LoVo (cell line): ENCODE data around the gene ATF4.

Experiments
- DNase-seq: peaks from one replicate; pipeline ENCODE4 v3.0.0-alpha.2; 2016; ENCODE audit warnings: low spot score

ATF4 gene

DNA sequence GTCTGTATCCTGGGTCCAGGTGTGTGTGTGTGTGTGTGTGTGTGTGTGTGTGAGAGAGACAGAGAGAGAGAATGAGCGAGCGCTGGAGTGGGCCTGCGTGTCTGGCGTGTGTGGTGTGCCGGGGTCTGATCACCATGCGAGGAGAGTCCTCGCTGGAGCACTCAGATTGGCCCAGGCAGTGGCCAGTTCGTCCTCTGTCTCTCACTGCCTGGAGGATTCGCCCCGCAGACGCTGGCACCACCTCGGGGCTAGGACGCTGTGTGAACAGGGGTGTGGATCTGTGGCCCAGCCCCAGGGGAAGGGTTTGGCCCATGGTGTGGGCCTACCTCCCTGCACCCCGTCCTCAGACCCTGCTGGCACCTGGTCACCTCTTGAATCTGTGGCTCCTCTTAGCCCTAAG is 38.6 kb downstream of the ATF4 start:
- no peak for DNase-seq

DNA sequence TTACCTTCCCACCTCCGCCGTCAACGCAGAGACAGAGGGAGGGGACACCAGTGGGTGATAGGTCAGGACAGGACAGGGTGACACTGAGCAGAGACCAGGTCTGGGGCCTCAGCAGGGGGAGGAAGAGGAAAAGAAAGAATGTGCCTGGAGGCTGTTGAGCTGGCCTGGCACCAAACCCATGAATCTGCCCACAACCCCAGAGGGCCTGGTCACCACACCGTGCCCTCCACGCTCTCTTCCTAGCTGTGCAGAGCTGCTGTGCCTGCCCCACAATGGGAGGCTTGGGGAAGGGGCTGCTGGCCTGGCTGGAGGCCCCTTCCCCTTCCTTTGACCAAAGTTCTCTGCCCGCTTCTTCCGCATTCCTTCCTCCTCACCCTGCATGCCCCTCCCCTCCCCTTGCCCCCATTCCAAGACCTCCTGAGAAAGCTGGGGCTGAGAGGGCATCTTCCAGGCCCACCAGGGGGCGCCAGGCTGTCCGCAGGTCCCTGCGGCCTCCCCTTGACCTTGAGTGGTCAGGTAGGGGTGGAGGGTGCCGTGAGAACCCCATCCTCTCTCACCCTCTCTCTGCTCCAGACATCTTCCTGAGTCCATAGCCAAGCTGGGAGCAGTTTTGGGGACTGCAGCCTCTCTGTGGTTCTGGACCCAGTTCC is 39.2 kb downstream of the ATF4 start:
- DNase-seq = no peak

DNA sequence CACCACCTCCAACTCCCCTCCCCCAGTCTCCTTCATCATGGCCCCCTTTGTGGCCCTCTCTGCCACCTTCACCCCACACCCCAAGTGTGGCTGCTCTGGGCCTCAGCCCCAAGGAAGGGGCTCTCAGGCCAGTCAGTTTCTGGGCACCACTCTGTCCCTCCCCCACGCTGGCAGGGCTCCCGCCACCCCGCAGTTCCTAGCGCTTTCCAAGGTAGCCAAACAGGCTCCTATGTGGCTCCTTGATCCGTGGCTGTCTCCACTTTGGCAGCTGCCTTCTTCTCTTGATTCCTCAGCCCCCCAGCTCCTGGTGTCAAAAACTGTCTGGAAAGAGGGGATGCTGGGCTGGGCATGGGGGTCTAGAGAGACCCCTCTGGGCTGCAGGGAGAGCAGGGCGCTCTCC is 39.8 kb downstream of the ATF4 start:
- DNase-seq = no peak

DNA sequence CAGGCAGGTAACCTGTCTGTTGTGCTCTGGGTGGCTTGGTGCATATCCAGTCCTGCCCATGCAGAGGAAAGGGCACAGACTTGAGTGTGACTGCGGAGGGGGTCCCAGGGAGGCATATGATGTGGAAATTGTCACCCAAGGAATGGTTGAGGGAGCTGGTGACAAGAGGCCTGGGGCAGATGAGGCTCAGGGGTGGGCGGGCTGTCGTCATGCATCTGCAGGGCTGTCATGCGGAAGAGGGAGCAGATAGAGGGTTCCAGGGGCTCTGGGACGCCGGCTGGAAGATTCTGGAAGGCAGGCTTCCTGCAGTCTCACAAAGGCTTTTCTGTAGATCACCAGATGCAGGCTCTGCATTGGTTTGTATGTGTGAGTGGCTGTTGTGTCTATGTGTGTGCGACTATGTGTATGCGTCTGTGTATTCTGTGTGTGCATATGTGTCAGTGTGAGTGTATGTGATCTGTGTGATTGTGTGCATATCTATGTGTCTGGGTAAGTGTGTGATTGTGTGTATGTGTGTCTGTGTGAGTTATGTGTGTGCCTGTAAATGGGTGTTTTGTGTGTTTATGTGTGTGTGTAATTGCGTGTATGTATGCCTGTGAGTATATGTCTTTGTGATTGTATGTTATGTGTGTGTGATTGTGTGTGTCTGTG is 42.6 kb downstream of the ATF4 start:
- no peak for DNase-seq

DNA sequence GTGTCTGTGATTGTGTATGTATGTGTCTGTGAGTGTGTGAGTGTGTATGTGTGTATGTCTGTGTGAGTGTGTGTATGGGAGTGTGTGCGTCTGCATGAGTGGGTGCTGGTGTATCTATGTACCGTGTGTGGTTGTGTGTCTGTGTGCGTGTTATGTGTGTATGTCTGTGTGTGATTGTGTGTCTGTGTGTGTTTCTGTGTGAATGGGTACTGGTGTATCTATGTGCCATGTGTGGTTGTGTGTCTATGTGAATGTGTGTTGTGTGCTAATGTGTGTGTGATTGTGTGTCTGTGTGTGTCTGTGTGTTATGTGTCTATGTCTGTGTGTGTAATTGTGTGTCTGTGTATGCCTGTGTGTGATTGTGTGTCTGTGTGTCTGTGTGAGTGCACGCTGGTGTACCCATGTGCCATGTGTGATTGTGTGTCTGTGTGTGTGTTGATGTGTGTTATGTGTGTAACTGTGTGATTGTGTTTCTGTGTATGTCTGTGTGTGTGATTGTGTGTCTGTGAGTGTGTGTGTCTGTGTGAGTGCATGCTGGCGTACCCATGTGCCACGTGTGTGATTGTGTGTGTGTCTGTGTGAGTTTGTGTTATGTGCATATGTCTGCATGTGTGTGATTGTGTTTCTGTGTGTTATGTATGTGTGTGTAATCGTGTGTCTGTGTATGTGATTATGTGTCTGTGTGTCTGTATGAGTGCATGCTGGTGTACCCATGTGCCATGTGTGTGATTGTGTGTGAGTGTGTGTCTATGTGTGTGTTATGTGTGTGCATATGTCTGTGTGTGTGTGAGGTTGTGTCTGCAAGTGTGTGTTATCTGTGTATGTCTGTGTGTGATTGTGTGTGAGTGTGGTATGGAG is 43.4 kb downstream of the ATF4 start:
- DNase-seq = no peak

DNA sequence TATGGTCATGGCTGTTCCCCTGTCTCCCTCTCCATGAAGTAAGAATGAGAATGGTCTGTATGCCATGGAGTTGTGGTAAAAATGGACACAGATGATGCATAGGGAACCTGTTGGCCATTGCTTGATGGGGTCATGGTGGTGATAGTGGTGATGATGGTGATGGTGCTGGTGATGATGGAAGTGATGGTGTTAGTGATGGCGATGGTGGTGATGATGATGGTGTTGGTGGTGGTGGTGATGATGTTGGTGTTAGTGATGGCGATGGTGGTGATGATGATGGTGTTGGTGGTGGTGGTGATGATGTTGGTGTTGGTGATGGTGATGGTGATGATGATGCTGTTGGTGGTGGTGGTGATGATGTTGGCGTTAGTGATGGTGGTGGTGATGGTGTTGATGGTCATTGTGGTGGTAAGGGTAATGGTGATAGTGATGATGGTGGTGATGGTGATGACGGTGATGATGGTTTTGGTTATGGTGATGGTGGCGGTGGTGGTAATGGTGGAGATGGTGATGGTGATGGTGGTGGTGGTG is 45.1 kb downstream of the ATF4 start:
- DNase-seq = no peak

DNA sequence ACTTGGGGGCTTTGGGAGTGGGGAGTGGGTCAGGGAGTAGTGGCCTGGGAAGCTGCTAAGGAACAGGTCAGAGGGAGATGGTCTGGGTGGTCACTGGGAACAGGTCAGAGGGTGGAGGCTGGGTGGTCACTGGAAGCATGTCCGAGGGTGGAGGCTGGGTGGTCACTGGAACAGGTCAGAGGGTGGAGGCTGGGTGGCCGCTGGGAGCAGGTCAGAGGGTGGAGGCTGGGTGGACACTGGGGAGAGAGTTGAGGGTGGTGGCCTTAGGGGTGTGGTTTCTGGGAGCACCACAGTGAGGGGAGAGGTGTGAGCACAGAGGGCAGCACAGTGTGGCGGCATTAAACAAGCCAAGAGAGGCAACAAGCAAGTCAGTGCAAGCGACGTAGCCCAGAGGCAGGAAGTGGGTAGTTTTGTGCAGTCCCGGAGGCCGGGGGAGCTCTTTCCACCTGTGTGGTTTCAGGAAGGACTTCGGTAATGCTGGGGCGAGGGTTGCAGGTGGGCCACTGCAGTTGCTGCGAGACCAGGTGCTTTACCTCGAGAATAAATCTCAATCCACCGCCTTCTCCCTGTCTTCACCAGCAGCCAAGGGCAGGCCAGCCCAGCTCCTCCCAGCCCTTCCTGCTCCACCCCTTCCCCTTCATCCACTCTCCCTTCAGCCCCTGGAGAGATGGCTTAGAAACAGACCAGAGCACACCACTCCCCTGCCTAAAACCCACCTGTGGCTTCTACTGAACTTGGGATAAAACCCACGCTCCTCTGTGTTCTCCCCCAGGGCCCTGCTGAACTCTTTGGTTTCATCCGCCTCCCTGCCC is 47.0 kb downstream of the ATF4 start:
- DNase-seq = no peak

DNA sequence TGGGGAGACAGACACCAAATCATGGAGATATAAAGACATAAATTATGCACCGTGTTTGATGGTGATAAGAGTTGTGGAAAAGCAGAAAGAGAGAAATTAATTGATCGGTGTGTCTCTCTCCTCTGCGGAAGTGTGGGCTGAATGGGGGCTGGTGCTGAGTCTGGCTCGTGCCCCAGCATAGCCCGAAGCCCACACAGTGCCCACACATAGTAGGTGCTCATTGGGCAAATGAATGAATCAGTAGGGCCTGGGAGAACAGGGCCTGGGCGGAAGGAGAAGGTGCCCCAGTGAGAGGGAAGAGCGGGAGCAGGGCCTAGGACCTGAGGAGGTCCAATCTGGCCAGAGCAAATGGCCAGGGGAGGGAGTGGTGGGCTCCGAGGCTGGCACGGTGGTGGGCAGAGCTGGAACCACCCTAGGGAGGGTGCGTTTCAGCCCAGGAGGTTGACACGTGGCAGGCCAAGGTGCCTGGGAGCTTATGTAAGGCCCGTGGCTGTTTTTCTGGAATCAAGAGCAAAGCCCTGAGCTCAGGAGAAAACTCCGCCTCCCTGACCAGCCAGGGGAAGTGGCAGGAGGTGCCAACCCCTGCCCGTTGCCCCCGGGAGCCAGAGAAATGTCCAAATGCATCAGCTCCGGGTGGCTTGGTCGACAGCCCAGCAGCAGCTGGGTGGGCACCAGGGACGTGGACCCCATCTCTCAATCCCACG is 48.1 kb downstream of the ATF4 start:
- no peak for DNase-seq

DNA sequence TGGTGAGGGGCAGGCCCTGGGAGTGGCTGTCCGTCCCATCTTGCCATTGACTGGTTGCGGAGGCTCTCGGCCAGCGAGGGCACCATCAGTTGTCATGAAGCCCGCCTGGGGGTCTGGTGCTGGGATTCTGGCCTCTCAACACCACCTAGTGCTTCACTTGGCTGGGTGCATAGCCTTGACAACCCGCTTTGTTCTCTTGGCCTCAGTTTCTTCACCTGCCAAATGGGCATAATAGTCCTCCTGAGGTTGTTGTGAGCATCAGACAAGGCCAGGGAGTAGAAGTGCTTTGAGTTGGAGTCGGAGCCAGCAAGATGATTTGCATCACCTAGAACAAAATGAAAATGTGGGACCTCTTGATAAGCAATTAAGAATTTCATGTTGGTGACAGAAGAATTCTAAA is 48.7 kb downstream of the ATF4 start:
- no peak for DNase-seq

DNA sequence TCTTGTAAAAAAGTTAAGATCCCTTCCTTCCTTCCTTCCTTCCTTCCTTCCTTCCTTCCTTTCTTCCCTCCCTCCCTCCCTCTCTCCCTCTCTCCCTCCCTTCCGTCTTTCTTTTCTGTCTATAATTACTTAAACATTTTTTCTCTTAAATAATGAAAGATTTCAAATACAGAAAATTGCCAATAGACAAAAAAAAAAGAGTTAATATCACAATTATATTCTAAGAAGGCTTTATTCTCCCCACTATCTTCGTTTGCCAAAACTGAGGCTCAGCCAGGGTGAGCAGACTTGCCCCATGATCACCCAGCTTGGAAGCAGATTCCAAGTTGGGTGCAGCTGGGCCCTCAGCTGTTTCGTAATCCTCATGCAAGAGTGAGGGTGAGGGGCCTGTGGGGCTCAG is 49.9 kb downstream of the ATF4 start:
- no peak for DNase-seq

DNA sequence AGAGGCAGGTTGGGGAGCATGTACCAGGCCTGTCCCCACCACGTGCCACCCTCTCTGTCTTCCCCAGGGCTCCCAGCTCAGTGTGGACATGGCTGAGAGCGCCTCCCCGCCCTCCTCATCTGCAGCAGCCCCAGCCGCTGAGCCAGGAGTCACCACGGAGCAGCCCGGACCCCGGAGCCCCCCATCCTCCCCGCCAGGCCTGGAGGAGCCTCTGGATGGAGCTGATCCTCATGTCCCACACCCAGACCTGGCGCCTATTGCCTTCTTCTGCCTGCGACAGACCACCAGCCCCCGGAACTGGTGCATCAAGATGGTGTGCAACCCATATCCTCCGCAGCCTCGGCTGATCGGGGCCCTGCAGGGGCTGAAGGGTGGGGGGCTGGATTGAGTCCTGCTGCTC is 50.3 kb downstream of the ATF4 start, which contains the start of gene CACNA1I:
CACNA1I (plus strand) TSS at position 89 of the 400 bp plus-strand sequence; CDS start at position 89, 0 bp downstream.
- DNase-seq = no peak

DNA sequence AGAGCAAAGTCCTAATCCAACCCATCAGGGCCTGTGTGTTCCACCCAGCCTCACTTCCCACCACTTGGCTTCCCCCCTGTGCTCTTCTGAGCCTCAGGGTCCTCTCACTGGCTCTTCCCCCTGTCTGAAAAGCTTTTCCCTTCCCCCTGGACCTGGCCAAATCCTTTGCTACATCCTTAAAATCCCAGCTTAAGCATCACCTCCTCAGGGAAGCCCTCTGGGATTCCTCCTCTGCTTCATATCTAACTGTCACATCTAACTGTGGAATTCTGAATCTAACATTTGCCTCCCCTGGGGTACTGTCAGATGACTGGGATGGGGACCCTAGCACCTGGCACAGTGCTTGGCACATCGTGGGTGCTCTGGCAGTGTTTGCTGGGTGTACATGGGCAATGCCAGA is 51.2 kb downstream of the ATF4 start:
- no peak for DNase-seq
